Panc1 (cell line): ENCODE data around the gene IFNB1. TPM values are rescaled to one million over a fixed set of nuclear protein-coding genes. Genes with fewer than 3 reads are reported as not detected.

ENCODE experiments used
- ATAC-seq: fragments of 200-7000 bp; cut with Tn5 transposase; 2 replicates; pipeline ENCODE4 v1.9.1; 2020; ENCODE audit warnings: mild to moderate bottlenecking, moderate library complexity
- BruUV-seq: library from RNA; stranded (reverse); fragments of 400-500 nt; replicated peaks from 2 replicates; lab custom pipeline; 2021; lab: Mats Ljungman, UMichigan
- CTCF ChIA-PET: fragments of 300-600 bp; sonication (Branson Sonifier 250); formaldehyde crosslinking; loops from one replicate; lab custom pipeline; 2022; ENCODE audit warnings: antibody characterized with exemption; lab: Charles Lee
- POLR2A ChIA-PET: fragments of 300-600 bp; sonication (Branson Sonifier 250); formaldehyde crosslinking; loops from one replicate; lab custom pipeline; 2022; ENCODE audit warnings: antibody characterized with exemption; lab: Charles Lee
- DNase-seq: peaks from one replicate; pipeline ENCODE4 v3.0.0-alpha.2; 2010; ENCODE audit warnings: low read depth, low spot score
- H3K27ac ChIP-seq: 2 replicates; pipeline ENCODE4 v1.5.1; 2011; ENCODE audit warnings: mild to moderate bottlenecking, low read length, inconsistent platforms
- H3K27me3 ChIP-seq: fragments of 200-500 bp; sonication (Bioruptor generic); 2 replicates; pipeline ENCODE4 v1.6.0; 2014; ENCODE audit warnings: low read length, inconsistent platforms; ENCODE audit not compliant: control insufficient read depth, insufficient read depth
- H3K36me3 ChIP-seq: fragments of 200-500 bp; sonication (Bioruptor generic); 2 replicates; pipeline ENCODE4 v1.5.1; 2014; ENCODE audit warnings: inconsistent platforms, mild to moderate bottlenecking, low read length, moderate library complexity; ENCODE audit not compliant: control insufficient read depth, insufficient read depth
- H3K4me1 ChIP-seq: 2 replicates; pipeline ENCODE4 v1.5.1; 2011; ENCODE audit warnings: inconsistent platforms, mild to moderate bottlenecking, low read length, moderate library complexity; ENCODE audit not compliant: control insufficient read depth, insufficient read depth
- H3K4me3 ChIP-seq, 2 experiments: 2 replicates each; pipeline ENCODE4 v1.5.1; 2011 to 2012; ENCODE audit warnings: low read depth in 2 of 2, low read length in 2 of 2, mild to moderate bottlenecking in 2 of 2, inconsistent platforms in 1 of 2, moderate library complexity in 1 of 2
- H3K9me3 ChIP-seq: fragments of 200-500 bp; sonication (Bioruptor generic); 2 replicates; pipeline ENCODE4 v1.5.1; 2014; ENCODE audit warnings: low read depth, mild to moderate bottlenecking, inconsistent platforms, low read length, moderate library complexity; ENCODE audit not compliant: control insufficient read depth, insufficient read depth
- CTCF ChIP-seq: fragments of 450-650 bp; IDR thresholded peaks from 2 replicates; pipeline ENCODE4 v1.5.1; 2017; ENCODE audit warnings: mild to moderate bottlenecking
- POLR2AphosphoS5 ChIP-seq: IDR thresholded peaks from 2 replicates; pipeline ENCODE4 v1.6.1; 2012; ENCODE audit warnings: mild to moderate bottlenecking, low read depth, low read length, moderate library complexity
- SIN3A ChIP-seq: IDR thresholded peaks from 2 replicates; pipeline ENCODE4 v1.6.1; 2012; ENCODE audit warnings: low read depth, mild to moderate bottlenecking, low read length, moderate library complexity, borderline replicate concordance; ENCODE audit not compliant: insufficient read depth
- TCF7L2 ChIP-seq: IDR thresholded peaks from 2 replicates; pipeline ENCODE4 v1.6.1; 2011; ENCODE audit warnings: mild to moderate bottlenecking, low read depth, low read length, inconsistent platforms
- in situ Hi-C: cut with HindIII; loops from 2 replicates; pipeline ENCODE4 v1.10.0; 2016; ENCODE audit warnings: low sequenced_read_pairs, low pct_unique_long_range_greater_than_20kb
- intact Hi-C: fragments of 100-400 bp; cut with micrococcal nuclease; formaldehyde crosslinking; loops from one replicate; pipeline ENCODE4 v1.10.0; 2022; ENCODE audit not compliant: unreplicated experiment
- total RNA-seq: library from RNA; stranded (reverse); gene quantifications from one replicate; pipeline ENCODE4 v1.2.1, GENCODE V29; 2021; ENCODE audit not compliant: unreplicated experiment
- TF ChIP-seq, protein P1 (sequence below), 2 experiments: IDR thresholded peaks; 2 replicates each; pipeline ENCODE4 v1.6.1; 2011 to 2012; ENCODE audit warnings: low read depth in 2 of 2, control low read depth in 1 of 2, low read length in 1 of 2, mild to moderate bottlenecking in 1 of 2, moderate library complexity in 1 of 2; ENCODE audit not compliant: insufficient read depth in 1 of 2

The IFNB1 gene
- total RNA-seq, 1 experiment from 2014 or later, result not detected

DNA sequence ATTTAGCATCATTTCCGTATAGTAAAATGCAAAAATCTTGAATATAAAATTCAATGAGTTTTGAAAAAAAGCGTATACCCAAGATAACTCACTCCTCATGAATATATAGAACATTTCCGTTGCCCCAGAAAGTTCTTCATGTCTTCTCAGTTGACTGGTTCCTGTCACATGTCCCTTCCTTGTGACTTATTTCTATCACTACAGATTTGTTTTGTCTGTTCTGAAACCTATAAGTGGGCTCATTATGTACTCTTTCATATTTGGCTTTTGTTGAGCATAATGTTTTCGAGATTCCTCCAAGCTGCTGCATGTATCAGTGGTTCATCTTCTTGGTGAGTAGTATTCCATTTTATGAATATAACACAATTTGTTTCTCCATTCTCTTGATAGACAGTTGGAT lies 35.3 kb downstream of the IFNB1 start:
- CTCF ChIA-PET, result no interaction called here
- TF ChIP-seq POLR2AphosphoS5, result no peak

DNA sequence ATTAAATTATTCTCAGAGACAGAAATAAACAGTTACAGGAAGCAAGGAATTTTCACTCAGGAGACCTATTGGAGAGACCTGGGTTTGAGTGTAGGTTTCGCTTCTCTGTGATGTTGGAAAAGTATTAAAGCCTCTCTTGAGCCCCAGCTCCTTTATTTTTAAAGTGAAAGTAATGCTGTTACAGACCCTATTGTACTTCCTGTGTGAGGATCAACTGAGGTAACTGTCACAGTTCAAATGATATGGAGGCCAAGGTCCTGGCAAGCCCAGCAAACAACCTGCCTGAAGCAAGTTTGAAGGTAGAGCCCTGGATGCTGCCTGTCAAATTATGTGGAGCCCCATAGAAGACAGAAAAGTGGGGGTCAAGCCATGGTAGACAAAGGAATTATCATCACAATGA lies 38.4 kb downstream of the IFNB1 start:
- POLR2A ChIA-PET, result no interaction called here
- ATAC-seq (no peak), DNase-seq (no peak)
- H3K4me3 ChIP-seq, result no peak overlapping the region
- in situ Hi-C loops (no loop called here), intact Hi-C loops (no loop called here)
- H3K27me3 ChIP-seq, result no peaks in the 10 kb centered on the region
- no peaks in the 10 kb centered on the region for H3K4me1 ChIP-seq
- H3K9me3 ChIP-seq, result no peaks in the 10 kb centered on the region
- no peak overlapping the region for H3K27ac ChIP-seq
- no peak for TF ChIP-seq CTCF
- no peak for TF ChIP-seq POLR2AphosphoS5
- no peak for TF ChIP-seq TCF7L2
- TF ChIP-seq, protein P1, sequence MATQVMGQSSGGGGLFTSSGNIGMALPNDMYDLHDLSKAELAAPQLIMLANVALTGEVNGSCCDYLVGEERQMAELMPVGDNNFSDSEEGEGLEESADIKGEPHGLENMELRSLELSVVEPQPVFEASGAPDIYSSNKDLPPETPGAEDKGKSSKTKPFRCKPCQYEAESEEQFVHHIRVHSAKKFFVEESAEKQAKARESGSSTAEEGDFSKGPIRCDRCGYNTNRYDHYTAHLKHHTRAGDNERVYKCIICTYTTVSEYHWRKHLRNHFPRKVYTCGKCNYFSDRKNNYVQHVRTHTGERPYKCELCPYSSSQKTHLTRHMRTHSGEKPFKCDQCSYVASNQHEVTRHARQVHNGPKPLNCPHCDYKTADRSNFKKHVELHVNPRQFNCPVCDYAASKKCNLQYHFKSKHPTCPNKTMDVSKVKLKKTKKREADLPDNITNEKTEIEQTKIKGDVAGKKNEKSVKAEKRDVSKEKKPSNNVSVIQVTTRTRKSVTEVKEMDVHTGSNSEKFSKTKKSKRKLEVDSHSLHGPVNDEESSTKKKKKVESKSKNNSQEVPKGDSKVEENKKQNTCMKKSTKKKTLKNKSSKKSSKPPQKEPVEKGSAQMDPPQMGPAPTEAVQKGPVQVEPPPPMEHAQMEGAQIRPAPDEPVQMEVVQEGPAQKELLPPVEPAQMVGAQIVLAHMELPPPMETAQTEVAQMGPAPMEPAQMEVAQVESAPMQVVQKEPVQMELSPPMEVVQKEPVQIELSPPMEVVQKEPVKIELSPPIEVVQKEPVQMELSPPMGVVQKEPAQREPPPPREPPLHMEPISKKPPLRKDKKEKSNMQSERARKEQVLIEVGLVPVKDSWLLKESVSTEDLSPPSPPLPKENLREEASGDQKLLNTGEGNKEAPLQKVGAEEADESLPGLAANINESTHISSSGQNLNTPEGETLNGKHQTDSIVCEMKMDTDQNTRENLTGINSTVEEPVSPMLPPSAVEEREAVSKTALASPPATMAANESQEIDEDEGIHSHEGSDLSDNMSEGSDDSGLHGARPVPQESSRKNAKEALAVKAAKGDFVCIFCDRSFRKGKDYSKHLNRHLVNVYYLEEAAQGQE (IDR thresholded peaks at IDR 0.05; ENCODE audit: insufficient read depth in 1 of 2, low read depth in 2 of 2, low read length in 1 of 2), result no peak
- no peak for TF ChIP-seq SIN3A
- BruUV-seq, result no TSS peak
- no peaks in the 10 kb centered on the region for H3K36me3 ChIP-seq
- CTCF ChIA-PET, result no interaction called here

More for the DNA sequence above, 35.3 kb downstream of the IFNB1 start:
- in situ Hi-C loops (no loop called here), intact Hi-C loops (no loop called here)
- ATAC-seq (no peak), DNase-seq (no peak)
- Histone ChIP-seq H3K27me3 (no peaks in the 10 kb centered on the region), H3K27ac (no peak overlapping the region), H3K36me3 (no peaks in the 10 kb centered on the region), H3K4me1 (no peaks in the 10 kb centered on the region), H3K4me3 (no peak overlapping the region), H3K9me3 (no peaks in the 10 kb centered on the region)
- POLR2A ChIA-PET, result no interaction called here
- no TSS peak for BruUV-seq

- Histone ChIP-seq H3K27ac (no peak overlapping the region), H3K36me3 (no peaks in the 10 kb centered on the region), H3K4me3 (no peak overlapping the region), H3K27me3 (no peaks in the 10 kb centered on the region), H3K4me1 (no peaks in the 10 kb centered on the region), H3K9me3 (no peaks in the 10 kb centered on the region)
- no peak for TF ChIP-seq POLR2AphosphoS5
- TF ChIP-seq, protein P1 (IDR thresholded peaks at IDR 0.05; ENCODE audit: insufficient read depth in 1 of 2, low read depth in 2 of 2, low read length in 1 of 2), result no peak
- no peak for TF ChIP-seq SIN3A
- TF ChIP-seq CTCF, result no peak
- TF ChIP-seq TCF7L2, result no peak
- ATAC-seq (no peak), DNase-seq (no peak)
- in situ Hi-C loops (no loop called here), intact Hi-C loops (no loop called here)
- ChIA-PET POLR2A (no interaction called here), CTCF (interaction anchor here (0.6 kb wide), 1 partner anchor 40 kb away, joined by 4 read pairs; the partner anchor contains the start of gene IFNB1)
- BruUV-seq, result no TSS peak
Observed at GRCh38 chr9:21037278-21037677, 40.5 kb downstream of the IFNB1 start.
